Subcutaneous abdominal adipose tissue (tissue), 5 donors: ENCODE data around the gene PIP4K2A.

ENCODE experiments used
- H3K27ac ChIP-seq: one replicate; pipeline ENCODE4 v1.7.0; 2013; ENCODE audit warnings: low read depth, mild to moderate bottlenecking, inconsistent platforms, low read length, moderate library complexity
- H3K27me3 ChIP-seq, 5 donors: one replicate each; pipeline ENCODE4 v1.7.0; 2013; ENCODE audit warnings: low read length in 5 of 5, inconsistent platforms in 1 of 5; ENCODE audit not compliant: control insufficient read depth in 5 of 5, insufficient read depth in 4 of 5
- H3K36me3 ChIP-seq, 5 donors: one replicate each; pipeline ENCODE4 v1.7.0; 2013; ENCODE audit warnings: low read length in 5 of 5; ENCODE audit not compliant: control insufficient read depth in 5 of 5, insufficient read depth in 5 of 5
- H3K4me1 ChIP-seq, 5 donors: one replicate each; pipeline ENCODE4 v1.7.0; 2013; ENCODE audit warnings: low read length in 5 of 5, mild to moderate bottlenecking in 3 of 5, moderate library complexity in 1 of 5; ENCODE audit not compliant: control insufficient read depth in 5 of 5, insufficient read depth in 5 of 5
- H3K4me3 ChIP-seq, 5 donors: one replicate each; pipeline ENCODE4 v1.7.0; 2013; ENCODE audit warnings: low read length in 5 of 5, low read depth in 1 of 5
- H3K9ac ChIP-seq, 5 donors: one replicate each; pipeline ENCODE4 v1.7.0; 2013; ENCODE audit warnings: low read length in 5 of 5, mild to moderate bottlenecking in 4 of 5, moderate library complexity in 3 of 5
- H3K9me3 ChIP-seq, 5 donors: one replicate each; pipeline ENCODE4 v1.7.0; 2013; ENCODE audit warnings: low read length in 5 of 5; ENCODE audit not compliant: control insufficient read depth in 5 of 5
- donor health status: healthy.
- donor health status: healthy.
- donor health status: healthy.
- donor health status: healthy.
- donor health status: healthy.

The PIP4K2A gene

GRCh38 chr10:22545643-22546042 lies 168.7 kb downstream of the PIP4K2A start:
- no peak overlapping the region for H3K27ac ChIP-seq
- no peaks in the 10 kb centered on the region for H3K9me3 ChIP-seq
- H3K4me1 ChIP-seq = no peaks in the 10 kb centered on the region
- H3K4me3 ChIP-seq = no peak overlapping the region
- H3K36me3 ChIP-seq = peaks cover 4 to 58% (median 40%) of the 10 kb centered on the region in 5 donors
- no peak overlapping the region for H3K9ac ChIP-seq
- H3K27me3 ChIP-seq = no peaks in the 10 kb centered on the region

- Histone ChIP-seq H3K9ac (no peak overlapping the region), H3K27me3 (no peaks in the 10 kb centered on the region), H3K9me3 (no peaks in the 10 kb centered on the region), H3K36me3 (peaks cover 4 to 62% (median 39%) of the 10 kb centered on the region in 5 donors), H3K27ac (no peak overlapping the region), H3K4me1 (no peaks in the 10 kb centered on the region), H3K4me3 (no peak overlapping the region)
Observed at GRCh38 chr10:22544325-22545068, 169.9 kb downstream of the PIP4K2A start.

GRCh38 chr10:22542773-22543172 lies 171.6 kb downstream of the PIP4K2A start:
- no peak overlapping the region for H3K27ac ChIP-seq
- no peak overlapping the region for H3K4me3 ChIP-seq
- H3K4me1 ChIP-seq = no peaks in the 10 kb centered on the region
- H3K27me3 ChIP-seq = no peaks in the 10 kb centered on the region
- peaks cover 6 to 71% (median 51%) of the 10 kb centered on the region in 5 donors for H3K36me3 ChIP-seq
- no peak overlapping the region for H3K9ac ChIP-seq
- H3K9me3 ChIP-seq = no peaks in the 10 kb centered on the region

DNA sequence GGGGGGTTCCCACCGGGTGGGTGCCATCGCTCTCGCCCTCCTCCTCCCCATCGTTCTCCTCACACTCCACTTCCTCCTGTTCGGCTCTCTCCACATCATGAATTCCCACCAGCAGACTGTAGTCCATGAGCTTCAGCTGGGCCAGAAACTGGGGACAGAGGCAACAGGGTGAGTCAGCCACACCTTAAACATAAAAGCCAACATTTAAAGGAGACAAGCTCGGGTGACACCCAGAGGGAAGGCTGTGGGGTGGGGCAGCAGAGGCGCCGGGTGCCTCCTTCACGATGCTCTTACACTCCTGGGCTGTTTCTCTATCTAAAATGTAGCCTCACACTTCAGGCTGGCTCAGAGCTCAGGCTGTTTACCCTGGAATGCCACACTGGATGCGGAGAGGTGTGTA lies 172.5 kb downstream of the PIP4K2A start:
- Histone ChIP-seq H3K4me3 (no peak overlapping the region), H3K9ac (no peak overlapping the region), H3K27ac (no peak overlapping the region), H3K36me3 (peaks cover 6 to 74% (median 54%) of the 10 kb centered on the region in 5 donors), H3K9me3 (no peaks in the 10 kb centered on the region), H3K27me3 (no peaks in the 10 kb centered on the region), H3K4me1 (no peaks in the 10 kb centered on the region)

GRCh38 chr10:22539579-22540298 lies 174.6 kb downstream of the PIP4K2A start:
- Histone ChIP-seq H3K36me3 (peaks cover 6 to 77% (median 53%) of the 10 kb centered on the region in 5 donors), H3K27ac (no peak overlapping the region), H3K9me3 (no peaks in the 10 kb centered on the region), H3K4me1 (no peaks in the 10 kb centered on the region), H3K27me3 (no peaks in the 10 kb centered on the region), H3K9ac (no peak overlapping the region), H3K4me3 (no peak overlapping the region)

GRCh38 chr10:22537810-22538209 lies 176.6 kb downstream of the PIP4K2A start:
- no peaks in the 10 kb centered on the region for H3K4me1 ChIP-seq
- no peaks in the 10 kb centered on the region for H3K9me3 ChIP-seq
- H3K27ac ChIP-seq = no peak overlapping the region
- peaks cover 6 to 66% (median 48%) of the 10 kb centered on the region in 5 donors for H3K36me3 ChIP-seq
- H3K9ac ChIP-seq = no peak overlapping the region
- H3K4me3 ChIP-seq = no peak overlapping the region
- H3K27me3 ChIP-seq = no peaks in the 10 kb centered on the region

GRCh38 chr10:22536620-22537019 lies 177.8 kb downstream of the PIP4K2A start:
- H3K36me3 ChIP-seq = peaks cover 6 to 55% (median 39%) of the 10 kb centered on the region in 5 donors
- H3K4me1 ChIP-seq = no peaks in the 10 kb centered on the region
- H3K4me3 ChIP-seq = no peak overlapping the region
- no peaks in the 10 kb centered on the region for H3K9me3 ChIP-seq
- no peak overlapping the region for H3K9ac ChIP-seq
- no peak overlapping the region for H3K27ac ChIP-seq
- H3K27me3 ChIP-seq = no peaks in the 10 kb centered on the region

- no peak overlapping the region for H3K27ac ChIP-seq
- no peak overlapping the region for H3K9ac ChIP-seq
- peaks cover 2 to 40% (median 32%) of the 10 kb centered on the region in 5 donors for H3K36me3 ChIP-seq
- no peak overlapping the region for H3K4me3 ChIP-seq
- no peaks in the 10 kb centered on the region for H3K4me1 ChIP-seq
- H3K27me3 ChIP-seq = no peaks in the 10 kb centered on the region
- no peaks in the 10 kb centered on the region for H3K9me3 ChIP-seq
Observed at GRCh38 chr10:22534849-22535604, 179.4 kb downstream of the PIP4K2A start.

- H3K9ac ChIP-seq = no peak overlapping the region
- peaks cover 0 to 8% (median 0%) of the 10 kb centered on the region in 5 donors for H3K36me3 ChIP-seq
- H3K4me3 ChIP-seq = no peak overlapping the region
- H3K9me3 ChIP-seq = peaks cover 0 to 6% (median 0%) of the 10 kb centered on the region in 5 donors
- H3K27ac ChIP-seq = no peak overlapping the region
- no peaks in the 10 kb centered on the region for H3K27me3 ChIP-seq
- no peaks in the 10 kb centered on the region for H3K4me1 ChIP-seq
Observed at GRCh38 chr10:22531441-22531840, 182.9 kb downstream of the PIP4K2A start.

DNA sequence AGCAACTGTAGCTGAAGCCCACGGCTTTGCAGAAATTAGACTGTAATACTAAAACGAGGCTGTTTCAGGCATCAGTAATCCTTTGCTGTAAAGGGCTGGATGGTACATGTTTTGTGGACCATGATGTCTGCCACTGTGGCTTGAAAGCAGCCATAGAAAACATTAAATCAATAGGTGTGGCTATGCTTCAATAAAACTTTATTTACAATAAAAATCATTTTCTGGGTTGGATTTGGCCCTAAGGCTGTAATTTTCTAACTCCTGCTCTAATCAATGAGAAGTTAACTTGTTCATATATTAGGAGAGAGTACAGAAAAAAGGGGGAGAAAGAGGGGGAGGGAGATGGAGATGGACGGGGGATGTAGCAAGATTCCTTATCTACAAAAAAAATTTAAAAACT lies 183.4 kb downstream of the PIP4K2A start:
- no peaks in the 10 kb centered on the region for H3K4me1 ChIP-seq
- no peaks in the 10 kb centered on the region for H3K27me3 ChIP-seq
- H3K9me3 ChIP-seq = peaks cover 0 to 11% (median 0%) of the 10 kb centered on the region in 5 donors
- peaks cover 0 to 8% (median 0%) of the 10 kb centered on the region in 5 donors for H3K36me3 ChIP-seq
- H3K27ac ChIP-seq = no peak overlapping the region
- H3K4me3 ChIP-seq = no peak overlapping the region
- no peak overlapping the region for H3K9ac ChIP-seq
